Fibroblast of upper back skin (primary cell): ENCODE data around the gene KRT82.

Source experiments
- DNase-seq: peaks from one replicate; pipeline ENCODE4 v3.0.0-alpha.2; 2013

KRT82 gene

GRCh38 chr12:52407918-52408317 is 1.8 kb upstream of the KRT82 start:
- DNase-seq: no peak

- no peak for DNase-seq
These were observed 1.2 kb downstream of the KRT82 start for GRCh38 chr12:52404951-52405350.

- no peak for DNase-seq
These were observed 2.6 kb downstream of the KRT82 start for GRCh38 chr12:52403561-52403960.

GRCh38 chr12:52402873-52403540 is 3.1 kb downstream of the KRT82 start:
- DNase-seq: no peak

GRCh38 chr12:52402377-52402776 is 3.8 kb downstream of the KRT82 start:
- DNase-seq: no peak

- DNase-seq: no peak
These were observed 4.2 kb downstream of the KRT82 start for GRCh38 chr12:52401926-52402325.

GRCh38 chr12:52401526-52401925 is 4.6 kb downstream of the KRT82 start:
- no peak for DNase-seq

- no peak for DNase-seq
These were observed 5.2 kb downstream of the KRT82 start for GRCh38 chr12:52400906-52401305.

- no peak for DNase-seq
These were observed 6.4 kb downstream of the KRT82 start for GRCh38 chr12:52399756-52400155.

GRCh38 chr12:52398176-52398575 is 8.0 kb downstream of the KRT82 start:
- DNase-seq: no peak

- no peak for DNase-seq
These were observed 9.5 kb downstream of the KRT82 start for GRCh38 chr12:52396656-52397055.

GRCh38 chr12:52395761-52396434 is 10.2 kb downstream of the KRT82 start:
- peak; percentile 56 for DNase-seq

- no peak for DNase-seq
These were observed 11.2 kb downstream of the KRT82 start for GRCh38 chr12:52394836-52395405.

GRCh38 chr12:52392465-52393007 is 13.6 kb downstream of the KRT82 start:
- no peak for DNase-seq

GRCh38 chr12:52391618-52392002 is 14.5 kb downstream of the KRT82 start:
- DNase-seq: no peak

GRCh38 chr12:52390739-52391617 is 15.2 kb downstream of the KRT82 start:
- DNase-seq: peak; percentile 35

GRCh38 chr12:52389313-52390207 is 16.6 kb downstream of the KRT82 start:
- DNase-seq: peak; percentile 22

GRCh38 chr12:52387859-52388258 is 18.3 kb downstream of the KRT82 start:
- no peak for DNase-seq

GRCh38 chr12:52385226-52385702 is 20.9 kb downstream of the KRT82 start, which contains the start of gene KRT84:
Gene KRT84 (minus strand): TSS chr12:52385652. CDS start chr12:52385585, 67 bp downstream.
- DNase-seq: no peak

GRCh38 chr12:52383331-52383730 is 22.8 kb downstream of the KRT82 start:
- no peak for DNase-seq

- no peak for DNase-seq
These were observed 23.3 kb downstream of the KRT82 start for GRCh38 chr12:52382854-52383253.

GRCh38 chr12:52381206-52381605 is 24.9 kb downstream of the KRT82 start:
- no peak for DNase-seq
